Body of pancreas (tissue), 4 donors: Measurements from ENCODE around the gene KRTAP17-1. TPM values are rescaled to one million over a fixed set of nuclear protein-coding genes. Genes with fewer than 3 reads are reported as not detected.

ENCODE experiments used
- ATAC-seq: fragments of 150-250 bp; one replicate; pipeline ENCODE4 v1.9.1; 2016
- DNase-seq, 4 donors: peaks; one replicate each; pipeline ENCODE4 v3.0.0-alpha.2; 2019
- H3K27ac ChIP-seq, 4 donors: fragments of 200-600 bp; sonication (generic); 1 replicate in 3 of 4; 2 replicates in 1 of 4; pipeline versions ENCODE4 v1.5.1 to v1.6.1; 2016 to 2019; ENCODE audit warnings: mild to moderate bottlenecking in 1 of 4, mixed read lengths in 1 of 4, moderate library complexity in 1 of 4
- H3K27me3 ChIP-seq, 2 donors: fragments of 200-600 bp; sonication (generic); one replicate each; pipeline ENCODE4 v1.6.0; 2016; ENCODE audit warnings: mild to moderate bottlenecking in 1 of 2
- H3K36me3 ChIP-seq, 2 donors: fragments of 200-600 bp; sonication (generic); replicated peaks in 1 of 2; 2 replicates each; pipeline ENCODE4 v1.5.1; 2016; ENCODE audit warnings: low read depth in 2 of 2; ENCODE audit not compliant: insufficient read depth in 1 of 2
- H3K4me1 ChIP-seq: fragments of 200-600 bp; sonication (generic); one replicate; pipeline ENCODE4 v1.6.0; 2016
- H3K4me3 ChIP-seq, 2 donors: fragments of 200-600 bp; sonication (generic); 1 replicate in 1 of 2; 2 replicates in 1 of 2; pipeline ENCODE4 v1.5.1; 2016 to 2019
- H3K9me3 ChIP-seq, 3 donors: fragments of 200-600 bp; sonication (generic); 1 replicate in 2 of 3; 2 replicates in 1 of 3; pipeline ENCODE4 v1.5.1; 2016
- POLR2A ChIP-seq, 3 donors: fragments of 450-650 bp; IDR thresholded peaks; one replicate each; pipeline ENCODE4 v1.6.1; 2016; ENCODE audit warnings: antibody characterized with exemption in 3 of 3, mild to moderate bottlenecking in 2 of 3
- WGBS, 2 donors: methylation state at CpG; one replicate each; pipeline ENCODE4 v1.1.5; 2017; 5-methylcytosine and 5-hydroxymethylcytosine counted together
- intact Hi-C: fragments of 100-400 bp; cut with DNase I; formaldehyde crosslinking; loops from one replicate; pipeline ENCODE4 v1.15.1; 2023
- total RNA-seq, 2 donors: library from RNA; depleted of rRNA; stranded (reverse); fragments of >200 nt; gene quantifications; one replicate each; pipeline ENCODE4 v1.1.0, GENCODE V29; 2016
- TF ChIP-seq, protein P1 (sequence below), 7 experiments: fragments of 450-650 bp in 4 of 7; fragments of 200-600 bp in 3 of 7; sonication (generic) in 3 of 7; IDR thresholded peaks; one replicate each; pipeline ENCODE4 v1.5.1; 2016 to 2019; ENCODE audit warnings: antibody characterized with exemption in 7 of 7

KRTAP17-1 gene
- total RNA-seq, 2 donors from 2014 or later: not detected

DNA sequence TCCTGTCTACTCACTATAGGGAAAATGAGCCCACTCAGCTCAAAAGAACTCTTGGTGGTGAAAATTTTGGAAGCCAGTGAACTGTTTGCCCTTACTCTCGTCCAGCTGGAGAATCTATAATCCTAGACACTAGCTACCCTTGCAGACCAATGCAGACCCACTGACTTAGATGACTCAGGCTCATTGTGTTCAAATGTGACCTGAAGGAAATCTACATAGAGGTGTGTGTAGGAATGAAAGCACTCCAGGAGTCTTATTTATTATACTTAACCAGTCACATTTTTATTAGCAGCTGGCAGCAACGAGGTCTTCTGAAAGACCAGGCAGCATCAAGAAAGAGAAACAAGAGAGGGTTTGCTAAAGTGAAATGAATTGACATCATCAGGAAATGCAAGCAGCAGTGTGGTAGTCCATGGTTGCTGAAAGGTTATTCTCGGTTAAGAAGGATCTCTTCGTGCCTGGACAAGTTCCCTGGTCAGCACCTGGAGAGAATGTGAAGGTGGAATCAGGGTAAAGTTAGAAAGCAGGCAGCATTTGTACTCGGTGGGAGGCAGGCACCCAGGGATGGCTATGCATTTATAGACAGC, 14.2 kb downstream of the KRTAP17-1 start:
- 46 to 66% methylated on average over 5 of the region's 5 CpGs for WGBS, 2 donors
- DNase-seq: no peak

DNA sequence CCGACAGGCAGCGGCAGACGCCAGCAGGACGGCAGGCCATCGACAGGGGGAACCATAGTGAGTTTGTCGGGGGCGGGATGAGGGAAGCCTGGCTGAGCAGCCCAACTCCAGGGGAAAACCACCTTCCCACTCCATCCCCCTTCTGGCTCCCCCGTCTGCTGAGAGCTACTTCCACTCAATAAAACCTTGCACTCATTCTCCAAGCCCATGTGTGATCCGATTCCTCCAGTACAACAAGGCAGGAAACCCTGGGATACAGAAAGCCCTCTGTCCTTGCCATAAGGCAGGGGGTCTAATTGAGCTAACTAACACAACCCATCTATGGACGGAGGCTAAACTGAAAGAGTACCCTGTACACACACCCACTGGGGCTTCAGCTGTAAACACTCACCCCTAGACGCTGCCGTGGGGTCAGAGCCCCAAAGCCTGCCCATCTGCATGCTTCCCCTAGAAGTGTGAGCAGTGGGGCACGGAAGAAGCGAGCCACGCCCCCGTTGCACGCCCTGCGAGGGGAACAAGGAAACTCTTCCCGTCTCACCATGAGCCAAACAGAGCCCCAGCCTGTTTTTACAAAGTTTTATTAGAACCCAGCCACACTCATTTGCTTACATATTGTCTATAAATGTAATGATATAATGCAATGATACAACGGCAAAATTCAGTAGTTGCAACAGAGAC, 16.9 kb downstream of the KRTAP17-1 start:
- H3K27me3 ChIP-seq: no peaks in the 10 kb centered on the region
- no peaks in the 10 kb centered on the region for H3K9me3 ChIP-seq
- DNase-seq (no peak), ATAC-seq (no peak)
- no peak for TF ChIP-seq POLR2A (IDR thresholded peaks at IDR 0.05)
- TF ChIP-seq, protein P1, sequence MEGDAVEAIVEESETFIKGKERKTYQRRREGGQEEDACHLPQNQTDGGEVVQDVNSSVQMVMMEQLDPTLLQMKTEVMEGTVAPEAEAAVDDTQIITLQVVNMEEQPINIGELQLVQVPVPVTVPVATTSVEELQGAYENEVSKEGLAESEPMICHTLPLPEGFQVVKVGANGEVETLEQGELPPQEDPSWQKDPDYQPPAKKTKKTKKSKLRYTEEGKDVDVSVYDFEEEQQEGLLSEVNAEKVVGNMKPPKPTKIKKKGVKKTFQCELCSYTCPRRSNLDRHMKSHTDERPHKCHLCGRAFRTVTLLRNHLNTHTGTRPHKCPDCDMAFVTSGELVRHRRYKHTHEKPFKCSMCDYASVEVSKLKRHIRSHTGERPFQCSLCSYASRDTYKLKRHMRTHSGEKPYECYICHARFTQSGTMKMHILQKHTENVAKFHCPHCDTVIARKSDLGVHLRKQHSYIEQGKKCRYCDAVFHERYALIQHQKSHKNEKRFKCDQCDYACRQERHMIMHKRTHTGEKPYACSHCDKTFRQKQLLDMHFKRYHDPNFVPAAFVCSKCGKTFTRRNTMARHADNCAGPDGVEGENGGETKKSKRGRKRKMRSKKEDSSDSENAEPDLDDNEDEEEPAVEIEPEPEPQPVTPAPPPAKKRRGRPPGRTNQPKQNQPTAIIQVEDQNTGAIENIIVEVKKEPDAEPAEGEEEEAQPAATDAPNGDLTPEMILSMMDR (IDR thresholded peaks at IDR 0.05): no peak
- H3K36me3 ChIP-seq: no peaks in the 10 kb centered on the region
- intact Hi-C loops: no loop called here
- H3K27ac ChIP-seq: no peak overlapping the region
- WGBS, 2 donors: 70 to 73% methylated on average over 17 to 20 of the region's 20 CpGs
- no peaks in the 10 kb centered on the region for H3K4me1 ChIP-seq
- no peak overlapping the region for H3K4me3 ChIP-seq

More for the DNA sequence above, 14.2 kb downstream of the KRTAP17-1 start:
- no peak for TF ChIP-seq POLR2A (IDR thresholded peaks at IDR 0.05)
- TF ChIP-seq, protein P1 (IDR thresholded peaks at IDR 0.05): no peak
- Histone ChIP-seq H3K4me1 (no peaks in the 10 kb centered on the region), H3K9me3 (no peaks in the 10 kb centered on the region), H3K27me3 (no peaks in the 10 kb centered on the region), H3K4me3 (no peak overlapping the region), H3K36me3 (no peaks in the 10 kb centered on the region), H3K27ac (no peak overlapping the region)
- ATAC-seq: no peak
- intact Hi-C loops: no loop called here

DNA sequence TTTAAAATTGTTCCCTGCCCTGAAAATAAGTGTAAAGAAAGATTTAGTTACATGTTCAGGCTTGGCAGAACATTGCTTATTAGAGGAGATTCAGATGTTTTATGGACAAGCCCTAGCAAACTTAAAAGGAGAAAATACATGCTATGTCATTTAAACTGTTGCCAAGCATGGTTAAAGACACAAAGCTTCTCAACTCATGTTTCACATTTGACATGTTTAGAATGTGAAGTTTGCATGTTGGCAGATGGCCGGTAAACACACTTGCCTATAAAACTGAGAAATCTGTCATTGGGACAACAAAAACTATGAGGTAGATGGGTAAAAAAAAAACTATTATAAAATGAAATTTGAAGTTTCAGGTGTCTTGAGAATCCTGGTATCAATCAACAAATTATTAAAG, 18.7 kb downstream of the KRTAP17-1 start:
- no peak overlapping the region for H3K27ac ChIP-seq
- H3K4me1 ChIP-seq: no peaks in the 10 kb centered on the region
- no peaks in the 10 kb centered on the region for H3K9me3 ChIP-seq
- H3K27me3 ChIP-seq: no peaks in the 10 kb centered on the region
- no peak for ATAC-seq
- no peak overlapping the region for H3K4me3 ChIP-seq
- TF ChIP-seq, protein P1 (IDR thresholded peaks at IDR 0.05): no peak
- no peak for TF ChIP-seq POLR2A (IDR thresholded peaks at IDR 0.05)
- 49 to 62% methylated on average over 1 of the region's 1 CpG for WGBS, 2 donors
- intact Hi-C loops: no loop called here
- no peak for DNase-seq
- no peaks in the 10 kb centered on the region for H3K36me3 ChIP-seq

DNA sequence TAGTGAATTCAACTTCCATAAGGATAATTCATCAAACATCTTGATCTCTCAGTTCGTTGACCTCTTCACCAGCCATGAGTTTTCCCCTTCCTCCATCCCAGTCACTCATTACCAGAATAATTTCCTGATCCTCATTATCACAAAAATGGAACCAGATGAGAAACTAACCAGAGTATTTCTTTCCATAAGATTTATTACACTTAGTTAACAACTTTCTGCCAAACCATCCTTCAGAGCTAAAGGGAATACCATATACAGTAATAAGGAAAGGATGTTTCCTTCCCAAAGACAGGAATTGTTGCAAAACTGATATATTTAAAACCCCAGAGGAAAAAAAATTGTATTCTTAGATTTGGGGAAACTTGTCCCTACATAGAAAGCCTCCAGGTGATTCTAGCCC, 21.5 kb downstream of the KRTAP17-1 start:
- no peak for TF ChIP-seq POLR2A (IDR thresholded peaks at IDR 0.05)
- TF ChIP-seq, protein P1 (IDR thresholded peaks at IDR 0.05): no peak
- H3K4me1 ChIP-seq: no peaks in the 10 kb centered on the region
- ATAC-seq: no peak
- no peak overlapping the region for H3K27ac ChIP-seq
- no peaks in the 10 kb centered on the region for H3K27me3 ChIP-seq
- no peak overlapping the region for H3K4me3 ChIP-seq
- WGBS, 2 donors: 41 to 52% methylated on average over 1 of the region's 1 CpG
- no peaks in the 10 kb centered on the region for H3K9me3 ChIP-seq
- no peaks in the 10 kb centered on the region for H3K36me3 ChIP-seq
- DNase-seq: no peak
- intact Hi-C loops: no loop called here

DNA sequence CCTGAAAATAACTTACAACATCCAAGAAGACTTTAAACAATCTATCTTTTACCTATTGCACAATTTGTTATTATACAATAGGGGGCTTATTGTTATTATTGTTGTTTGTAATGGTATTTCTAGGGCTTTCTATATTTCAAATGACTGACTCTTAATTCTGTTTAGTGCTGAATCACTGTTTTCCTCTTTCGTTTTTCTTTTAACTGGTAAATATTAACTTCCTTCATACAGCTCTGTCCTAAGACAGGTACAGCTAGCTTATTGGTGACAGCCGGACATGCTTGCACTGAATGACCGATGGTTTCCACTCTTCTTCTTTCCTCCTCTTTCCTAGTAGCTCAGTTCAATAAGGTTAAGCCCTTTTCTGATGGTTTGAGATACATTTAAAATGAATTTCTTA, 28.5 kb downstream of the KRTAP17-1 start:
- no peaks in the 10 kb centered on the region for H3K27me3 ChIP-seq
- no peaks in the 10 kb centered on the region for H3K36me3 ChIP-seq
- DNase-seq (no peak), ATAC-seq (no peak)
- no peaks in the 10 kb centered on the region for H3K9me3 ChIP-seq
- no peak overlapping the region for H3K4me3 ChIP-seq
- intact Hi-C loops: no loop called here
- H3K4me1 ChIP-seq: no peaks in the 10 kb centered on the region
- H3K27ac ChIP-seq: no peak overlapping the region
- 31 to 43% methylated on average over 3 of the region's 3 CpGs for WGBS, 2 donors
- TF ChIP-seq POLR2A (IDR thresholded peaks at IDR 0.05): no peak
- TF ChIP-seq, protein P1 (IDR thresholded peaks at IDR 0.05): no peak
